Eye (tissue), 1 donor: ENCODE measurements around the gene RAB4B.
"Not testable (repeated sequence)": the region's sequence is repeated elsewhere in the genome, so short reads cannot be mapped to it uniquely, and the experiment has no call there.

Experiments
- DNase-seq: peaks from one replicate; pipeline ENCODE4 v3.0.0-alpha.2; 2015

The RAB4B gene

GRCh38 chr19:40777937-40778705 lies at the start of gene RAB4B:
Gene RAB4B, plus strand, starts transcription at chr19:40778247. Its CDS starts 129 bp downstream, at chr19:40778376.
- peak; percentile 100 for DNase-seq

- DNase-seq = not testable (repeated sequence)
Measured at GRCh38 chr19:40730065-40730464, 48.0 kb upstream of the RAB4B start.

GRCh38 chr19:40732304-40732703 lies 45.7 kb upstream of the RAB4B start:
- DNase-seq = not testable (repeated sequence)

- DNase-seq = no peak
Measured at GRCh38 chr19:40733149-40733548, 44.9 kb upstream of the RAB4B start.

GRCh38 chr19:40735013-40735771 lies 42.9 kb upstream of the RAB4B start:
- no peak for DNase-seq

- DNase-seq = no peak
Measured at GRCh38 chr19:40736661-40737060, 41.4 kb upstream of the RAB4B start.

GRCh38 chr19:40737102-40737644 lies 40.9 kb upstream of the RAB4B start:
- DNase-seq = no peak

- no peak for DNase-seq
Measured at GRCh38 chr19:40739030-40739839, 38.8 kb upstream of the RAB4B start.

GRCh38 chr19:40739871-40740703 lies 38.0 kb upstream of the RAB4B start:
- DNase-seq = peak; percentile 30

- peak; percentile 37 for DNase-seq
Measured at GRCh38 chr19:40740747-40741146, 37.3 kb upstream of the RAB4B start.

- DNase-seq = no peak
Measured at GRCh38 chr19:40741527-40742390, 36.3 kb upstream of the RAB4B start.

- DNase-seq = no peak
Measured at GRCh38 chr19:40742477-40742876, 35.6 kb upstream of the RAB4B start.

- DNase-seq = no peak
Measured at GRCh38 chr19:40742886-40743285, 35.2 kb upstream of the RAB4B start.

- DNase-seq = no peak
Measured at GRCh38 chr19:40743926-40744325, 34.1 kb upstream of the RAB4B start.

- no peak for DNase-seq
Measured at GRCh38 chr19:40744554-40745401, 33.3 kb upstream of the RAB4B start.

- DNase-seq = no peak
Measured at GRCh38 chr19:40745402-40745780, 32.7 kb upstream of the RAB4B start.

- DNase-seq = no peak
Measured at GRCh38 chr19:40747536-40747935, 30.5 kb upstream of the RAB4B start.

- DNase-seq = peak; percentile 100
Measured at GRCh38 chr19:40750058-40750873, 27.8 kb upstream of the RAB4B start, which contains the start of gene ACTMAP. Gene ACTMAP, minus strand, starts transcription at chr19:40750477. Its CDS starts 674 bp downstream, at chr19:40749803.
